GM21737 (cell line): Measurements from ENCODE around the gene TRA2B.
"Not testable (repeated sequence)": the region's sequence is repeated elsewhere in the genome, so short reads cannot be mapped to it uniquely, and the experiment has no call there.

ENCODE experiments used
- ATAC-seq: cut with Tn5 transposase; IDR thresholded peaks from one replicate; pipeline ENCODE4 v1.9.1; 2021; ENCODE audit warnings: mild to moderate bottlenecking, moderate library complexity; ENCODE audit not compliant: unreplicated experiment

Gene TRA2B

DNA sequence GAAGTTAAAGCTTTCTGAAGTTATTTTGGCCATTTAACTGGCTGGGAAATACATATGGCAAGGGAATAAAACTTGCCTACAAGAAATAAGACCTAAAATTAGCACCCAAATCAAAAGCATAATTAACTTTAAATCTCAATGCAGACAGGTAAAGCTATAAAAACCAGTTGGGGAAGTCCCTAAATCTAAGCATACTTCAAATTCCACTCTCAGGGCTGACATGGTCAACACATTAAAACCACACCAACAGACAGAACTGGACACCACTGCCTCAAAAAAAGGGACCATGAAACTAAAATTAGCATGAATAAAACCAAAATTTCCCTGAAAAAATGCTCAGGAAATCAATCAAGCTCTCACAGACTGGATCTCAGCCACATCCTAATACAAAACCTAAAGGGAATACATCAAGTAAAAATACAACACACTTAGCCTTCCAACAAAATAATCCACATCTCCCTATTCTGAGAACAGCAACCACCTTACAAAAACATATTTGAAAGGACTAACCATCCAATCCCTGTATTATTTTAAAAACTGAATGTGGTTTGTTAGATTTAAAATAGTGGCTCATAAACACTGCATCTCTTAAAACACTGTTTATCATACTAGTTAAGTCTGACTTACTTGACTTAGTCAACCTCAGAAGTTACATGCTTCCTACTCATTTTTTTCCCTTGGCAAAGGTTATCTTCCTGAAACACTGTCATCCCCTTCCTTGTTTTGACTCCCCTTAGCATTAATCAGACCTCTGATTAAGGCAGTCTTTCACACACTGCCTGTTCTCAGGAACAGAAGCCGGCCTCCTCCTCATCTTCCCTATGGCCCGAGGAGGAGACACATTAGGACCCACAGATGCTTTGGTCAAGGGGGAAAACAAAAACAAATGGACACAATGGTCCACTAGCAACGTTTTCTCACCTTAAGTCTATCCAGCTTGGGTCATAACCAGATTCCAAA, 8.3 kb downstream of the TRA2B start:
- ATAC-seq: no peak

- no peak for ATAC-seq
Observed at GRCh38 chr3:185928496-185928895, 9.3 kb downstream of the TRA2B start.

- no peak for ATAC-seq
Observed at GRCh38 chr3:185927501-185928200, 10.2 kb downstream of the TRA2B start.

DNA sequence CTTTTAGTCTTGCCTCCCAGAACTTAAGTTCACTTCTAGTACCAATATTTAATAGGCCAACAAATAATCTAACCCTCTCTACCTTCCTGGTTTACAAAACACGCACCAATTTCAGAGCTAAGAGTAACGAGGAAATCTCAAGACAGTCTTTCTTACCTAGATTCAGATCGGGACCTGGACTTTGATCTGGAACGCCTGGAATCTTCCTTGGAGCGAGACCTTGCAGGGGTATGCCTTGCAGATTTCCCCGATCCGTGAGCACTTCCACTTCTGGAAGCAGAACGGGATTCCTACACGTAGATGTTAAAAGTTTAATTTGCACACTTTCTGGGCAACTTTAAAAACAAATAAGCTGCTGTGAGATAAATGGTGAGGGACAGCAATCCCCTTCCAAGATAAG, 11.4 kb downstream of the TRA2B start:
- ATAC-seq: no peak

DNA sequence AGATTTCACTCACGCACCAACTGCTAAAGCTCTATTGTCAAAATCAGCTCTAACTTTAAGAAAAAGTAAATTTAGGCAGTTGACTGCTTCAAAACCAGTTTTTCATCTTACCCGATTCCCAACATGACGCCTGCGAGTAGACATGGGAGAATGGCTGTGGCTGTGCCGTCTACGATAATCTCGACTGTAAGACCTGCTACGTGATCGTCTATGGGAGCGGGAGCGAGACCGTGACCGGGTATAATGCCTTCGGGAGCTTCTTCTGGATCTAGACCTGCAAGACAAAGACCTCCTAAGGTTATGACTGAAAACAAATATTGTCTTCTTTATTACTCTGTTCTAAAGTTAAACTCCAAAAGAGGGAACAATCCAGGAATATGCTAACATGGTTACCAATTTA, 12.5 kb downstream of the TRA2B start:
- no peak for ATAC-seq

- ATAC-seq: no peak
Observed at GRCh38 chr3:185924375-185924774, 13.4 kb downstream of the TRA2B start.

DNA sequence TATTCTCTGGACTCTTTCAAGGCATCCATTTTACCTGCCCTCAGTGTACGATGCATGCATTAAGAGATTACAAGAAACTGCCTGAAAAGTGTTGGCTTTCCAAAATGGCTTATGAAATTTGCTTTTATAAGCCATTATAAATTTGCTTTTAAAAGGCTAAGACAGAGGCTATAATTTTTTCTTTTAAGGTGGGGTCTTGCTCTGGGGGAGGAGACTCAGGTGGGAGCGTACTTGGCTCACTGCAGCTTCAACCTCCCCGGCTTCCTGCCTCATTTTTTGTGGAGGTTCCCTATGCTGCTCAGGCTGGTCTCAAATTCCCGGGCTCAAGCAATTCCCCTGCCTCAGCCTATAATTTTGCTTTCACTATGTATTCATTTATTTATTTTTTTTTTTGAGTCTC, 17.6 kb downstream of the TRA2B start:
- no peak for ATAC-seq

GRCh38 chr3:185916042-185916833, 21.6 kb downstream of the TRA2B start:
- no peak for ATAC-seq

DNA sequence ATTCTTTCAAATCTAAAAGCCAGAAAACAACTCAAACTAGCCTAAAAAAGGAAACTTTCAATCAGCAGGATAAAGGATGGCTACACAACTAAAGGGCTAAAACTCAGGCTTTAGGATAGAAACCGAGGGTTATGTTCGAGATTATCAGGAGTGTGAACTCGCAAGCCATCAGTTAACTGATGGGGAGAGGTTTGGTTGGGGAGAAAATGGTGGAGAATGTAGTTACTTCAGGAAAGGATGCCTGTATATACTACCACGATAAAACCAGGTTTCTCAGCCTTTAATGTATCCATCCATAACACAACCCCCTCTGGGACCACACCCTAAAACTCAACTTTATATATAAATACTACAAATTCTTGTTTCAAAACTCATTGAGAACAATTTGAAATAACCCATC, 22.2 kb downstream of the TRA2B start:
- ATAC-seq: no peak

DNA sequence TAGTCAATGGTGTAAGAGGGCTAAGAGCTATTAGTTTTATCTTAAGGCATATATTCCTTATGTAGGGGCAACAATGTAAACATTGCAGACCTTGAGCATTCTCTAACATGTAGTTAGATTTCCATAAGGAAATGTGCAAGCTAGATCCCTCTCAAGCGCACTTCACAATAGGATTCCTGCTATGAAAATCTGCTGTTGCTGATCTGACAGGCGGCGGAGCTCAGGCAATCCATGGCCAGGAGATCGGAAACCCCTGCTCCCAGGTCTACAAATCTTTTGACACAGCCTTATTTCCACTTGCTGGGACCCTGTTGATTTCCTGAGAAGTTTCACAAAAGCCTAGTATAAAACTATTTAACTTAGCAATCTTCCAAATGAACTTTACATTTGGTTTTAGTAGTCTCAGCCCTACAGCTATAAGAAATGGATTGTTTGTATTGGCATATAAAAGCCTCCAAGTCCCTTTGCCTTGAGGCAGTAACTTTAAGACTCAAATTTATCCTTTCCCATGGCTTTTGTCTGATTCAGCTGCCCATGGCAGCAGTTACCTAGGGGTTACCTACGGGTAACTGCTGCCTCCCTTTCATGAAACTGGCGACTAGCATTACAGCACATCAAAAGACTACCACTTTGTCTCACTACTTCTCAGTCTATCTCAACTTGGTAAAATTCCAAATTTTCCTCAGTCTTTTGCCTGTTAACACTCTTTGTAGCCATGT, 22.7 kb downstream of the TRA2B start:
- ATAC-seq: no peak

DNA sequence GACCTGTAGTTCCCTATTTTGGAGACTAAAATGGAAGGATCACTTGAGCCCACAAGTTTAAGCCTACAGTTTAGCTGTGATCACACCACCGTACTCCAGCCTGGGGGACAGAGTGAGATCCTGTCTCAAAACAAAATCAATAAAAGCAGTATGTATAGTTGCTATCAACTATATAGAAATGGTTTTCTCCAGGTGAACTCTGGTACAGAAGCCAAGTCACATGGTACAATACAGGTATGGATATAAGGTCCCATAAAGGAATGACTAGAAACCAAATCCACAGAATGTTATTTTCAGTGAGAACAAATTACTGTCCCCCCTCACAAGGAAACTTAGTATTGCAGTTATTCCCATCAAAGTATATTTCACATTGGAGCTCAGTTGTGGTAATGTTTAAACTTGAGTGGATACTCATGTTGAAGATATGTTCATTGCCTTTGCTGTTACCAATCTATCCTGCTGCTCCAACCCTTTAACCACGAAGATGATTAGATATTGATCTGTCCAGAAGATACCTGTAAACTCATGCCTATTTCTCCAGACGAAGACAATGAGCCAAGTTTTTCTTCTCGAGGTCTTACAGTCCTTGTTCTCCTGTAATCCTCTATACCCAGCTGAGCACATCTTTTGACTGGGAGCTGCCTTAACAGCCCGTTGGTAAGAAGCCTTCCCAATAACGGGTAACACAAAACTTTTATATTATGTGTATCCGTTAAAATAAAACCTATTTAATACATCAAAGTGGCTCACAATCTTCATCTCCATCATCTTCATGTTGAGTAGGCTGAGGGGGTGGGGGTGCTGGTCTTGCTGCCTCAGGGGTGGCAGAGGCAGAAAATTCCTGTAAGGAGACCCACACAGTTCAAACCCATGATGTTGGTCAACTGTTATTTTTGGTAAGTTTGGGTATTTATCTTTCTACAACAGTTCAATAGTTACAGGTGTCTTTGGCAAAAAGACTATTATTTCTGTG, 24.6 kb downstream of the TRA2B start:
- no peak for ATAC-seq

DNA sequence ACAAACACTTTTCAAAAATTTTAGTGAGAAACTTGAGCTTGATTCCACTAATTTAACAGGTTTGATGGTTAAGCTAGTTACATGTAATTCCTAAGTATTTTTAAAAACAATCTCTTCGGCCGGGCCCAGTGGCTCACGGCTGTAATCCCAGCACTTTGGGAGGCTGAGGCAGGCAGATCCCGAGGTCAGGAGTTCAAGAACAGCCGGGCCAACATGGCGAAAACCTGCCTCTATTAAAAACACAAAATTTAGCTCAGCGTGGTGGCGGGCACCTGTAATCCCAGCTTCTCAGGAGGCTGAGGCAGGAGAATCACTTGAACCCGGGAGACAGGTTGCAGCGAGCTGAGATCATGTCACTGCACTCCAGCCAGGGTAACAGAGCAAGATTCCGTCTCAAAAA, 25.3 kb downstream of the TRA2B start:
- no peak for ATAC-seq

DNA sequence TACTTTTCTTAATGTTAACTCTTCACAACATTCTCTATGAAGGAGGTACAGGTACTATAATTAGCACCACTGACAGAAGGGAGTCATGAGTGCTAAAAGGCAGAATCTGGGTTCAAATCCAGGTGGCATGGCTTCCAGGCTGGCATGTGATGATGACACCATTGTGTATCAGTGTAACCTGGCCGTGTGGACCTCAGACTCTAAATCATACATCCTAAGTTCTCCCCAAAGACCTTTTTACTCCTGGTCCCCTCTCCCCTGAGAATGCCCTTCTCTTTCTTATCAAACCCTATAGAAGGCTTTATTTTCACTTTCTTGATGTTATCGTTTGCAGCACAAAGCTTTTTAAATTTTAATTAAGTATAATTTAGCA, 26.8 kb downstream of the TRA2B start:
- ATAC-seq: not testable (repeated sequence)

DNA sequence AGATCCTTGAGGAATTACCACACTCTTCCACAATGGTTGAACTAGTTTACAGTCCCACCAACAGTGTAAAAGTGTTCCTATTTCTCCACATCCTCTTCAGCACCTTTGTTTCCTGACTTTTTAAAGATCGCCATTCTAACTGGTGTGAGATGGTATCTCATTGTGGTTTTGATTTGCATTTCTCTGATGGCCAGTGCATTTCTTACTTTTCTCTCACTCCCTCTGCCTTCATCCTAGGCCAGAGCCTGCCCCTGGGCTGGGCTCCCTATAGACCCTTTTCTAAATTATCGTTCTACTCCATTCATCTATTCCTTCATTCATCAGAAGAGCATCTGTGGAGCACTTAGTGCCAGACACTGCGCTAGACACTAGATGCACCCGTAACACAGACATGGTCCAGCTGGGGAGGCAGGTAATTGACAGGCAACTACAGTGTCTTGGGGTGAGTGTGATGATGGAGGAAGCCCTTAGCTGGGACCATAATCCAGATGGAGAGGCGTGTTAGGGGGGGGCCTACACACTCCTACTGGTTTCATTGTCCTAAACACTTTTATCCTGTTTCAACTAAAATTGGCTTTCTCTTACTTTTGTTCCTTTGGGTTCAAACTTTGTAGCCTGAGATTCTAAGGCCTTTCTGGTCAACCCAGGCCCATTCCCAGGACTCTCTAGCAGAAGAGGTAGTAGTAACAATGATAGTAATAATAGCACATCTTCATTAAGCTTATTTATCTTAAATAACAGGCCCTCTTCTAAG, 27.3 kb downstream of the TRA2B start:
- not testable (repeated sequence) for ATAC-seq

DNA sequence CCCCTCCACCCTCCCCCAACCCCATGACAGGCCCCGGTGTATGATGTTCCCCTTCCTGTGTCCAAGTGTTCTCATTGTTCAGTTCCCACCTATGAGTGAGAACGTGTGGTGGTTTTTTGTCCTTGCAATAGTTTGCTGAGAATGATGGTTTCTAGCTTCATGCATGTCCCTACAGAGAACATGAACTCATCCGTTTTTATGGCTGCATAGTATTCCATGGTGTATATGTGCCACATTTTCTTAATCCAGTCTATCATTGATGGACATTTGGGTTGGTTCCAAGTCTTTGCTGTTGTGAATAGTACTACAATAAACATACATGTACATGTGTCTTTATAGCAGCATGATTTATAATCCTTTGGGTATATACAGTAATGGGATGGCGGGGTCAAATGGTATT, 27.9 kb downstream of the TRA2B start:
- not testable (repeated sequence) for ATAC-seq

GRCh38 chr3:185900228-185900627, 37.6 kb downstream of the TRA2B start:
- no peak for ATAC-seq

GRCh38 chr3:185896636-185897035, 41.2 kb downstream of the TRA2B start:
- no peak for ATAC-seq

DNA sequence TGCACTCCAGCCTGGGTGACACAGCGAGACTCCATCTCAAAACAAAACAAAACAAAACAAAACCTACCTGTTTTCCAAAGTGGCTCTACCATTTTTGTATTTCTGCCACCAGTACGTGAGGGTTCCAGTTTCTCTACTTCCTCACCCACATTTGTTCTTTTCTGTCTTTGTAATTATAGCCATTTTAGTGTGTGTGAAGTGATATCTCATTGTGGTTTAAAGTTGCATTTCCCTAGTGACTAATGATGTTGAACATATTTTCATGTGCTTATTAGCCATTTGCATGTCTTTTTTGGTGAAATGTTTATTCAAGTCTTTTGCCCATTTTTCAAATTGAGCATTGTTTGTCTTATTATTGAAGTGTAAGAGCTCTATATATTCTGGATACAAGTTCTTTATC, 50.7 kb downstream of the TRA2B start:
- no peak for ATAC-seq

DNA sequence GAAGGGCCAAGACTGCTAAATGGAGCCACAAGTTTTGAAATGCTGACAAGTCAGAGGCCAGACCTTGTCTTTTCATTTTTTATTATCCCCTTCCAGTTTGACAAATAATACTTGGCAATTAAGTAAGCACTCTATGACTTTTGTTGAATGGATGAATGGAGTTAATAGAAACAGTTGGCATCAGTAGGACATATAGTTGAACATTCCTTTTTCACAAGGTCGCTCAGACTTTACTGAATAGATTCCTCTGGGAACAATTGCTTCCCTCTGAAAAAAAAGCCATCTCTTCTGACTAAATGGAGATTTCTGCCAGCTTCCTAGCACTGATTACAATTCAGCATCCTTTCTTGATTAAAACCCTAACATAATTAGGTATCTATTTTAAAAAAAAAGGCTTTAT, 53.2 kb downstream of the TRA2B start:
- no peak for ATAC-seq
